ENCODE measurements around the gene BTRC.
A peak's percentile ranks its signal among the peaks of the same experiment; 100 is the strongest.

BTRC gene

GRCh38 chr10:101446947-101447346, 93.0 kb downstream of the BTRC start:
- no peak for DNase-seq

- DNase-seq: no peak
These were observed 93.5 kb downstream of the BTRC start for GRCh38 chr10:101447477-101447876.

GRCh38 chr10:101450277-101451080, 96.5 kb downstream of the BTRC start:
- peak; percentile 74 for DNase-seq

GRCh38 chr10:101451261-101451660, 97.3 kb downstream of the BTRC start:
- no peak for DNase-seq

GRCh38 chr10:101451667-101452069, 97.7 kb downstream of the BTRC start:
- peak; percentile 98 for DNase-seq

GRCh38 chr10:101452176-101452575, 98.2 kb downstream of the BTRC start:
- DNase-seq: peak; percentile 77

GRCh38 chr10:101452593-101452992, 98.6 kb downstream of the BTRC start:
- DNase-seq: peak; percentile 66

GRCh38 chr10:101453318-101453717, 99.4 kb downstream of the BTRC start:
- DNase-seq: peak; percentile 36

- DNase-seq: peak; percentile 85
These were observed 100.1 kb downstream of the BTRC start for GRCh38 chr10:101453791-101454718.

- DNase-seq: peak; percentile 42
These were observed 104.9 kb downstream of the BTRC start for GRCh38 chr10:101458869-101459268.

- peak; percentile 53 for DNase-seq
These were observed 110.1 kb downstream of the BTRC start for GRCh38 chr10:101464082-101464481.

GRCh38 chr10:101464599-101464998, 110.6 kb downstream of the BTRC start:
- DNase-seq: peak; percentile 77

GRCh38 chr10:101466016-101466912, 112.3 kb downstream of the BTRC start:
- DNase-seq: peak; percentile 98

GRCh38 chr10:101467286-101467770, 113.4 kb downstream of the BTRC start:
- peak; percentile 94 for DNase-seq

- peak; percentile 45 for DNase-seq
These were observed 114.2 kb downstream of the BTRC start for GRCh38 chr10:101468159-101468558.

GRCh38 chr10:101476383-101476782, 122.4 kb downstream of the BTRC start:
- DNase-seq: no peak

GRCh38 chr10:101478956-101479355, 125.0 kb downstream of the BTRC start:
- DNase-seq: no peak

GRCh38 chr10:101481256-101481655, 127.3 kb downstream of the BTRC start:
- DNase-seq: no peak

- DNase-seq: no peak
These were observed 128.6 kb downstream of the BTRC start for GRCh38 chr10:101482568-101482967.

GRCh38 chr10:101484175-101484745, 130.3 kb downstream of the BTRC start:
- DNase-seq: peak; percentile 39

- peak; percentile 51 for DNase-seq
These were observed 131.2 kb downstream of the BTRC start for GRCh38 chr10:101485207-101485606.

All from NCI-H82 (cell line).